ENCODE results near the gene PSTPIP1. TPM values are rescaled to one million over a fixed set of nuclear protein-coding genes. Genes with fewer than 3 reads are reported as not detected.

The PSTPIP1 gene
- total RNA-seq, 1 experiment from 2014 or later = 13.4 TPM

DNA sequence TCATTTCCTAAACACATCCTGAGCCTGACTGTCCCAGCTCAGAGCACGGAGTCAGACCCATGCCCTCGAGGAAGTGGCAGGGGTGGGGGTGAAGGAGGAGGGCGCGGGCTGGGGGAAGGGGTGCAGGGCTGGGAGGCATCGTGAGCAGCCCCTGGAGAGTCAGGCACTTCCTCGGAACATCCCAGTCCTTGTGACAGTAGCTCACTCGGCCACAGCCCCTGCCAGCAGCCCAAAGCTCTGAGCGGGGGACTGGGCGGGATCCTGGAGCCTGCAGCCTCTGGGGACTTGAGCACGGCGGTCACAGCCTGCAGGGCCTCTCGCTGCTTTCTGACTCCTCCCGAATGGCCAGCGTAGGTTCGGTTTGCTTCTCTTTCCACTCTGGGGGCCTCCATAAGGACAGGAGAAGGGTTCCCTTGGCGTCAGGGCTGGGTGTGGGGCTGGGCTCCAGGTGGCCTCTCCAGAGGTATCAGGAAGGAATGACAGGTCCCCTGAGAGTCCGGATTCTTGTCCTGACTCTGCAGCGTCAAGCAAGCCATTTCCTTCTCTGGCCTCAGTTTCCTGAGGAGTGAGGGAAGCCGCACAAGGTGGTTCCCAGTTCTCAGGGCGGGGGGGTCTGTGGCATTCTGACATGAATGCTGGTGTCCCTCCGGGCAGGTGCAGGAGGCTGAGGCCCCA is 20.9 kb downstream of the PSTPIP1 start:
- Histone ChIP-seq H3K36me3 (no peaks in the 10 kb centered on the region), H3K27me3 (no peaks in the 10 kb centered on the region), H3K4me3 (no peak overlapping the region), H3K9me3 (replicated peaks) (no peaks in the 10 kb centered on the region), H3K27ac (no peak overlapping the region), H3K4me1 (peaks cover 11% of the 10 kb centered on the region)
- peak in 1 of 2 experiments; percentile 37 for DNase-seq

DNA sequence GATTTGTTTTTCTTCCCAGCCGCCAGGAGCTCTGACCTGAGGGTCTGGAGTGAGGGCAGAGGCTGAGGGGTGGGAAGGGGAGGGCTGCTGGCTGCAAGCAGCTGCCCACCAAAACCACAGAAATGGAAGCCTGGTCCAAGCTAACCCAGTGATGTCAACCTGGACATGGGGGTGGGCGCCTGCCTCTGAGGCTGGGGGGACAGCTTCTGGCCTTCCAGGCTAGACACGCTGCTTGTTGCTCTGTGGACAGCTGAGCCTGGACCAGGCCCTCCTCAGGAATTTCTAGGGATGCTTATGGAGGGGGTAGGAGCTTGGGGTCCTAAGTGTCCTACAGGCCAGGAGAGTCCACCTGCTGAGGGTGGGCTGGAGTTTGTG is 21.4 kb downstream of the PSTPIP1 start:
- peaks cover 11% of the 10 kb centered on the region for H3K4me1 ChIP-seq
- DNase-seq = peak in 1 of 2 experiments; percentile 45
- no peaks in the 10 kb centered on the region for H3K36me3 ChIP-seq

DNA sequence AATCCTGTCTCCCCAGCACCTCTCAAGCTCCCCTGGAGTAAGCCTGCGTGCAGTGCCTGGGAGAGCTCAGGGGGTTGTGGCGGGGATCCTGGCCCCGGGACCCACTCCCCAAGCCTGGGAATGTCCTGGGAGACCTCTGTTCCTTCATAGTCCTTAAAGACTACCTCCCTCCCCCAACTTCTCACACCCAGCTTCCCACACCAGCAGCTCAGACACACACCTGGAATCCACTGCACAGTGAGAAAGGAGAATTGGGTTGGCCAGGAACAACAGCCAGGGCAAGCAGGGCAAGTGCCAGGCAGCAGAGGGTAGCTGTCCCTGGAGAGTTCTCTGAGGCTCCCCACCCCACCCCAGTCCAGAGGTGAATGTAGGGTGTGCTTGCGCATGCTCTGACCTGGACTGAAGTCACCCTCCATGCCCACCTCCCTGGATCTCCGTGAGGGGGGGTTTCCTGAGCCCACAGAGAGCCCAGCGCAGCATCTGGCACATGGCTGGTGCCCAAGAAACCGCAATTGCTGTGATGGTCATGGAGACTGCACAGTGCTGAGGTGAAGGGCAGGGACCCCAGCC is 22.2 kb downstream of the PSTPIP1 start:
- Histone ChIP-seq H3K36me3 (no peaks in the 10 kb centered on the region), H3K9me3 (replicated peaks) (no peaks in the 10 kb centered on the region)

More for the DNA sequence above, 21.4 kb downstream of the PSTPIP1 start:
- H3K9me3 ChIP-seq (replicated peaks) = no peaks in the 10 kb centered on the region
- no peaks in the 10 kb centered on the region for H3K27me3 ChIP-seq
- no peak overlapping the region for H3K27ac ChIP-seq
- H3K4me3 ChIP-seq = no peak overlapping the region

DNA sequence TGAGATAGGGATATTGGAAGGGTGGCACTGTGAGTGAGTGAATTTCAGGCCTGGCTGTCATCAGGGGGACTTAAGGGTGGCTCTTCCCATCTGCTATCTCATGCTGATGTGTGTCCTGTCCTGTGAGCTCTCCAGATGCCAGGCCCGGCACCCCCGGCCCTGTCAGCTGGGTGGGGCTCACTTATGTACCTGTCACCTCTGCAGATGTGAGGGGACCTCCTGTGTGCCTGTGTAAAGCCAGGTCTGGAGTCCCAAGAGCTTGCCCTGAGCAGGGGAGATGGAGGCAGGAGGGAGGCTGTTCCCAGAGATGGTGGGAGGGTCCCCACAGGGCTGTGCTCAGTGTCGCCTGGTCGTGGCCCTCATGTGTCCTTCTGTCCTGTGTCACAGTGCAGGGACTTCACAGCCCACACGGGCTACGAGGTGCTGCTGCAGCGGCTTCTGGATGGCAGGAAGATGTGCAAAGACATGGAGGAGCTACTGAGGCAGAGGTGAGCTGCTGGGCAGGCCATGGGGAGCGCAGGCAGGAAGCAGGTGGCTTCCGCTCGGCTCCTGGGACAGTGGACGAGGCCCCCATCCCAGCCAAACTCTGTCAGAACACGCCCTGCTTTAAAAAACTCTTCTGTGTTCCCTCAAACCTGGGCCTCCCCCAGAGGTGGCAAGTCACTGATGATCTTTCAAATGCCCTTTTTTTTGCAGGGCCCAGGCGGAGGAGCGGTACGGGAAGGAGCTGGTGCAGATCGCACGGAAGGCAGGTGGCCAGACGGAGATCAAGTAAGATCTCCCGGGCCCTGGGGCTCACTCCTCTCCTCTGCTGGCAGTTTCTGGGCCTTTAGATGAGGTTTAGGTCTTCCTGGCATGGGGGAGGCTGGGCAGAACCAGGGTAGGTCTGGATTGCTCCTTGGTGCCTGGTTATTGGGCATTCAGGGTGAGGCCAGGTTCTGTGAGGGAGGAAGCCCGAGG is 23.1 kb downstream of the PSTPIP1 start:
- DNase-seq = no peak
- no peaks in the 10 kb centered on the region for H3K9me3 ChIP-seq (replicated peaks)
- no peaks in the 10 kb centered on the region for H3K36me3 ChIP-seq
- H3K27ac ChIP-seq = no peak overlapping the region
- peaks cover 24% of the 10 kb centered on the region for H3K4me1 ChIP-seq
- no peak overlapping the region for H3K4me3 ChIP-seq
- no peaks in the 10 kb centered on the region for H3K27me3 ChIP-seq

More for the DNA sequence above, 22.2 kb downstream of the PSTPIP1 start:
- no peaks in the 10 kb centered on the region for H3K27me3 ChIP-seq
- H3K27ac ChIP-seq = no peak overlapping the region
- H3K4me1 ChIP-seq = peaks cover 18% of the 10 kb centered on the region
- no peak for DNase-seq
- no peak overlapping the region for H3K4me3 ChIP-seq

DNA sequence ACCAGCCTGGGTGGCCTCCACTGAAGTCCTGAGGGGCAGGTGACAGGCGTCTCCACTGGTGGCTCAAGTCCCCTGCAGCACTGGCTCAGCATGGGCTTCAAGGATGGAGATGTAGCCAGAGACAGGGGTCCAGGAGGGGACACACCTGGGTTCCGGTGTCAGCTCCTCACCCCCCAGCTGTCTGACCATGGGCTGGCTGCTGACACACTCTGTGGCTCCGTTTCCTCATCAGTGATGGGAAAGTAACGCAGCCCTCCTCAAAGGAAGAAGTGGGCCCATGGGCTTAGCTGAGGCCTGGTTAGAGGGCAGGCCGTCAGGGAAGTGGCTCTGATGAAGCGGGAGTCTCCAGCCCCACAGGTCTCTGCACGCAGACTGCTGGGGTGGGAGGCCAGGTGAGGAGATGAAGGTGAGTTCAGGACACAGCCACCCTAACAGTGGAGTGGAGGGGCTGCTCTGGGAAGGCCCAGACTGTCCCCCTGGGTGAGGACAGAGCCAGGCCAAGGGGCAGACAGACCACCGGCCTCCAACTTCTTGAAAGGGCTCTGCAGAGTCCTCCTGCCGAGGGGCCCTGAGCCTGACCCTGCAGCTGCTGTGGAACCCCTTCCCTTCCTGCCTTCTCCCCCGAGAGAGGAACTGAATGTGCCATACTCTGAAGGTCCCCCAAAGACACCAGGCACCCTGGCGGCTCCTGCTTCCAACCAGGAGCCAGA is 24.0 kb downstream of the PSTPIP1 start:
- H3K36me3 ChIP-seq = no peaks in the 10 kb centered on the region
- H3K9me3 ChIP-seq (replicated peaks) = no peaks in the 10 kb centered on the region
- DNase-seq = no peak
- H3K4me1 ChIP-seq = peaks cover 24% of the 10 kb centered on the region
- no peak overlapping the region for H3K4me3 ChIP-seq
- H3K27me3 ChIP-seq = no peaks in the 10 kb centered on the region
- H3K27ac ChIP-seq = no peak overlapping the region

DNA sequence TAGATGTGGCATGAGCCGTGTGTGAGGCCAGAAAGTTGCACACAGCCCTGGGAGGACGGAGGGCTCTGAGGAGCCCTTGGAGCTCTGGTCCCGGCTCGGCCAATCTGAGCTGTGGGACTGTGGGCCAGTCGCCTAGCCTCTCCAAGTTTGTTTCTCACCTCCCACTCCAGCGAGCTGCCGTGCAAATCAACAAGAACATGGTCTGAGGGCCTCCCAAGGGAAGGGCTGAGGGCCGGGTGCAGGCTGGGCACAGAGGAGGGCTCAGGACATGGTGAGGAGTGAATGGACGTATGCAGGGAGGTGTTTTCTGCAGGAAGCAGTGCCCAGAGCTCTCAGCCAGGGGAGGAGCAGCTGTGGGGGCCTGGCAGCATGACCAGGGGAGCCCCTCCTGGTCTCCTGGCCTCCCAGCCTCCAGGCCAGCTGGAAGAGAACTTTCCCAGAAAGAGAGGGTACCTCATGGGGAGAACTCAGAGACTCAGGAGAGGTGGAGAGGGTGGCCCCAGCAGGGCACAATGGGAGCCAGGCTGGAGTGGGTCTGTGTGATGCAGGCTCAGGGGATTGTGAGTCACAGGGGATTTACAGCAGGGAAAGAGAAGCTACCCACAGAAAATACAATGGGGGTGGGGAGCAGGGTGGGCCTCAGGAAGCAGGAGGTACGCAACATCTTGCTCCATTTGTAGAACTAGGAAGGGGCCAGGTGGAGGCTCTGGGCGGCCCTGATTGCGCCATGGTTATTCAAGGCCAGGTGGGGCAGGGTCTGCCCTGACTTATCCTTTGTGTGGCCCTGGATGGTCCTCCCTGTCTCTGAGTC is 24.8 kb downstream of the PSTPIP1 start:
- Histone ChIP-seq H3K4me1 (peaks cover 24% of the 10 kb centered on the region), H3K4me3 (no peak overlapping the region), H3K27ac (no peak overlapping the region), H3K27me3 (no peaks in the 10 kb centered on the region), H3K9me3 (replicated peaks) (no peaks in the 10 kb centered on the region), H3K36me3 (no peaks in the 10 kb centered on the region)
- no peak for DNase-seq

DNA sequence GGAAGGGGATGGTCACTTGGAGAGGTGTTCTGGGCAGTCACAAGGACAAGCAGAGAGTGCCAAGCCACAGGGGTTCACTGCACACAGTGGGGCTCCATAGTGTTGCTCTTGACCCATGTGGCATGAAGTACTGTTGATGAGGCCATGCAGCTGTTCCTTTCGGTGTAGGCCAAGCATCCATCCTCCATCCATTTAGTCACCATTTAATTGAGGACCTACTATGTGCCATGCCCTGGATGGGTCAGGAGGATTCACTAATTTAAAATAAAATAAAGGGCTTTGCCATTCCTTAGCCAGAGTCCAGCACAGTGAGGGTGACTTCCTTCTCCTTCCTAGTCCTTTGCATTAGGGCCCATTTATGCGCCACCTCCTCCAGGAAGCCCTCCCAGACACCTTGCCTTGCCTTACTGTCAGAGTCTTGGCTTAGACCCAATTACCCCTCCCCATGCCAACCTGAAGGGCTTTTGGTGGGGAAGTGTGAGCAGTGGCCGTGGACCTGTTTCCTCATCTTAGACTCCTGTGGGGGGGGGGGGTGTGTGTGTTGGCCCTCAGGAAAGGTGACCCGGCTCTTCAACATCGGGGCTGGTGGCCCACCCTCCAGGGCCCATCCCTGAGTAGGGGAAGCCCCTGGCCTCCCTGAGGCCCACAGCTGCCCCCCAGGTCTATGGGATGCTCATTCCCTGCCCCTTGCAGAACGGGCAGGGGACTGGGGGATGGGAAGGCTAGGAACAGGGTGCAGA is 25.6 kb downstream of the PSTPIP1 start:
- Histone ChIP-seq H3K4me1 (peaks cover 18% of the 10 kb centered on the region), H3K4me3 (no peak overlapping the region), H3K27ac (no peak overlapping the region), H3K27me3 (no peaks in the 10 kb centered on the region), H3K36me3 (no peaks in the 10 kb centered on the region), H3K9me3 (replicated peaks) (no peaks in the 10 kb centered on the region)
- DNase-seq = no peak

DNA sequence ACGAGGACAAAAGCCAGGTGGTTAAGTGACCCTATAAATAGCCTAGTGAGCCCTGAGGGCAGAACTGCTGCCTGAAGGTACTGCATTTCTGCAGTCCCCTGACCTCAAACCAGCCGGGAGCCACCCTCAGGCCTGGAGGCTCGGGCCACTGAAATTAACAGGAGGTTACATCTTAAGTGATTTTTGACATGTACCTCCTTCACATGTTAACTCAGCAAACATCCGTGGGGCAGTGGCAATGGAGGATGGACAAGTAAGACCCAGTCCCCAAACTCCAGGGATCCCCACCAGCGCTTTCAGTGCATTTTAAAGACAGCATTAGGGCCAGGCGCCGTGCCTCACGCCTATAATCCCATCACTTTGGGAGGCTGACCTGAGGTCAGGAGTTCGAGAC is 26.2 kb downstream of the PSTPIP1 start:
- peaks cover 16% of the 10 kb centered on the region for H3K4me1 ChIP-seq
- H3K27me3 ChIP-seq = no peaks in the 10 kb centered on the region
- DNase-seq = no peak
- H3K27ac ChIP-seq = no peak overlapping the region; the same call in 1 of the 2 replicates
- no peaks in the 10 kb centered on the region for H3K36me3 ChIP-seq
- no peak overlapping the region for H3K4me3 ChIP-seq
- H3K9me3 ChIP-seq (replicated peaks) = no peaks in the 10 kb centered on the region

DNA sequence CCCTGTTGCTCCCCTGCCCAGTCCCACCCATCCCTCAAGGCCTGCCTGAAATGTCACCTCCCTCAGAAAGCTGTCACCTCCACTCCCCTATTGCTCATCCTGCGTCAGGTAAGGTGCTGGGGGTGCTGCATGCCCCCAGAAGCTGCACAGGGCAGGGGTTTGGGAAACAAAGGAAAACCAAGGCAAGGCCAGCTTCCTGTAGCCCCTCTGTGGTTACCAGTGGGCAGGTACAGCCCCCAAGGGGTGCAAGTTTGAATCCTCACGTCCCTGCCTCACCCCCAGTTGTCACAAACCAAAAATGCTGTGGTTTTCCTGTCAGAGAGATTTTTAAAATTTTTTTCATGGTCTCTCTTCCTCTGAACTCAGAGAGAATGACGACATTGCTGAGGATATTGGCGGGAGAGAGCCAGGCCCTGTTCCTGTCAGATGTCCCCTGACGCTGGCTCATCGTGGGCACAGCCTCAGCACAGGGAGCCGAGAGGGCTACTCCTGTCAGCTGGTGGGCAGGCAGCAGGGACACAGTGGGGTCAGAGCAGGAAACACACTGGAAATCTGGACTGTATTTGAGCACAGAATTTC is 27.0 kb downstream of the PSTPIP1 start:
- peak overlapping the region; percentile 36 for H3K27ac ChIP-seq
- peak; percentile 48 to 59 for DNase-seq
- H3K36me3 ChIP-seq = no peaks in the 10 kb centered on the region

DNA sequence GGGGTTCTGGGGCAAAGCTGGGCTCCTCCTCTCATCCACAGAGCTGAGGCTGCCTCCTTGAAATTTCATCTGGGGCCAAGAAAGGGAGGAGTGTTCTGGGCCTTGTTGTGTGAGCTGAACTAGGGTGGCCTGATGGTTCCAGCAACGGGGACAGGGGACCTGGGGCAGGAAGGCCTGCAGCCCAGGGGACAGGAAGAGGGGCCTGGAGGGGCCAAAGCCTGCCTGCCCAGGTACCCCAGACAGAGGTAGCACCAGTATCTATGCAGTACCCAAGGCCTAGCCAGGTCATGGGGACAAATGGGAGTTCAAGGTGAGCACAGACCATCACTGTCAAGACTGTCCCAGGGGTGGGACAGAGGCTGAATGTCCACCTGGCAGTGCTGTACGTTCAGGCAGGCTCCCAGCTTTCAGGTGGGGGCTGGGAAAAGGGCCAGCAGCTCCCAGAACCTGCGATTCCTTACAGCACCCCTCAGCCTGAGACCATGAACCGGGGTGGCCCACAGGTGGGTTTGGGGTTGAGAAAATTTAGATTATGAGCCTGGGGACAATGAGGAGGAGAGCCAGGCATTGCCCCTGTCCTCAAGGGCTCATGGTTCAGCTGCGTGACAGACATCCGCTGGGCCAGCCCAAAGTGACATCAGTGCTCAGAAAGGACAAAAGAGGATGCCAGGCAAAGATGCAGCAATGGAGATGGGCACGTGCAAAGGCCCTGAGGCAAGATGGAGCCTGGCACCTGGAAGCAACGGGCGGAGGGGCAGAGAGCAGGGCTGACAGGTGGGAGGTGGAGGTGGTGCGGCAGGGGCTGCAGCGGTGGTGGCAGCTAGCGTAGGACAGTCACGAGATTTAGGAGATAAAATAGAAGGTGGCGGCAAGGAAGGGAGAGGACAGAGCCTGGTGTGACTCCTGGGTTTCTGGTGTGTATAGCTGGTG is 28.0 kb downstream of the PSTPIP1 start:
- no peaks in the 10 kb centered on the region for H3K9me3 ChIP-seq (replicated peaks)
- H3K27ac ChIP-seq = peak overlapping the region; percentile 36
- no peak for DNase-seq
- H3K27me3 ChIP-seq = no peaks in the 10 kb centered on the region
- H3K4me1 ChIP-seq = peaks cover 12% of the 10 kb centered on the region
- no peaks in the 10 kb centered on the region for H3K36me3 ChIP-seq
- H3K4me3 ChIP-seq = no peak overlapping the region

More for the DNA sequence above, 27.0 kb downstream of the PSTPIP1 start:
- no peaks in the 10 kb centered on the region for H3K27me3 ChIP-seq
- H3K9me3 ChIP-seq (replicated peaks) = no peaks in the 10 kb centered on the region
- H3K4me3 ChIP-seq = no peak overlapping the region
- H3K4me1 ChIP-seq = peaks cover 12% of the 10 kb centered on the region

DNA sequence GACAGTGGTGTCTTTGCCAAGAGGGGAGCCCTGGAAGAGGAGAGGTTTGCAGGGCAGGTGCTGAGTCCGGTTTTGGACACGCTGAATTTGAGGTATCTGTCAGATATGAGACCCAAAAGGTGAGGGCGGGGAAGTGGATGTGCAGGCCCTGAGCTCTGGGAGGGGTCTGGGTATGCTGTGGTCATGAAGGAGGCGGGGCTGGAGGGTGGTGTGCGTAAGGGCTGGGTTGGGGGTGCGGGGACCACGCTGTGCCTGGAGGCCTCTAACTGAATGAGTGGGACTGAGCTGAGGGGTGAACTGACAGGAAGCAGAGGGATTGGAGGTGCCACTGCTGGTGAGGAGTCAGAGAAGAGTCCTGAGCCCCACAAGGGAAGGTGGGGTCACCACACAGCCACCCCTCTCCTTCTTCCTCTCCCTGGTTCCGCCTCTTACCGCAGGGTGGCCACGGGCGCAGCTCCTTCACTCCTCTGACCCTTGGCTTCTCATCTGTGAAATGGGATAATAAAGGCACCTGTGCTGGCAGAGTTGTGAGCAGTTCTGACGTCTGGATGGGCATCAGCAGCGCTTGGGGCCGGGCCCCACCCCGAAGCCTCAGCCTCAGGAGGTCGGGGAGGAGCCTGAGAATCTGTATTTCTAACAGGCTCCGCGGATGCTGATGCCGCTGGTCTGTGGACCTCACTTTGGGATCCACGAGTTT is 28.8 kb downstream of the PSTPIP1 start:
- no peaks in the 10 kb centered on the region for H3K36me3 ChIP-seq
- DNase-seq = no peak
- H3K9me3 ChIP-seq (replicated peaks) = no peaks in the 10 kb centered on the region
- H3K4me1 ChIP-seq = peaks cover 12% of the 10 kb centered on the region
- no peaks in the 10 kb centered on the region for H3K27me3 ChIP-seq
- H3K4me3 ChIP-seq = no peak overlapping the region
- H3K27ac ChIP-seq = no peak overlapping the region
